ENCODE results near the gene COCH.
"Not testable (repeated sequence)": the region's sequence is repeated elsewhere in the genome, so short reads cannot be mapped to it uniquely, and the experiment has no call there.

Gene COCH

DNA sequence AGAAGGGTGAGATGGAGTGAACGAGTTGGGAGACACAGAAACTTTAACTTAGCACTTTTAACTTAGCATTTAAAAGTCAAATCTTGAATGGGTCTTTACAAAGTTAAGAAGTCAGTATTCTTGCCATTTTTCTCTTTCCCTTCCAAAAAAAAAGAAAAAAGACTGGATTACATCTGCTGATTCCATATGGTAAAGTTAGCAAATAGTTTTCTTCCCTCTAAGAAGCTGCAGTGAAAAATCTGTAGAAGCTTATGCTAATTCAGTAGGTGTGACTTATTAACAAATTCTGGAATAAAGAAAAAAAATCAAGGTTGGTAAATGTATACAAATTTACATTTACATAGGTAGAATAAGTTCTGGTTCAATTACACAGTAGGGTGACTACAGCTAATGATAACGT lies 50.9 kb downstream of the COCH start:
- DNase-seq (ENCODE audit: low read depth, low spot score), result no peak

DNA sequence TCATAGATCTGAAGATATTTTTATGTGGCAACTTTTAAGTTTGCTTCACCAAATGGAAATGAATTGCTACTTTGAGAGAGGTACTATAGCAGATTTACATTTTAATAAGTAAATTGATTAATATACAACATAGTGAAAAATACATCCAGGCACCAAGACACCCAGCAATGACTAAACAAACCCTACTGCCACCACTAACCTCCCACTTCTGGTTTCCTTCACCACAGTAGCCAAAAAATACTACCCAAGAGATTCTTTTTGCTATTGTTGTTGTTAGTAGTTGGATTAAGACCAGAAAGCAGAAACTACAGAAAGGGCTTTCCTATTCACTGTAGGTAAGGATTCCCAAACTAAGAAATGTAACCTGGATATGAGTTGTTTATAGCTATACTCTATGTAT lies 54.1 kb downstream of the COCH start:
- DNase-seq (ENCODE audit: low read depth, low spot score), result peak; percentile 42

DNA sequence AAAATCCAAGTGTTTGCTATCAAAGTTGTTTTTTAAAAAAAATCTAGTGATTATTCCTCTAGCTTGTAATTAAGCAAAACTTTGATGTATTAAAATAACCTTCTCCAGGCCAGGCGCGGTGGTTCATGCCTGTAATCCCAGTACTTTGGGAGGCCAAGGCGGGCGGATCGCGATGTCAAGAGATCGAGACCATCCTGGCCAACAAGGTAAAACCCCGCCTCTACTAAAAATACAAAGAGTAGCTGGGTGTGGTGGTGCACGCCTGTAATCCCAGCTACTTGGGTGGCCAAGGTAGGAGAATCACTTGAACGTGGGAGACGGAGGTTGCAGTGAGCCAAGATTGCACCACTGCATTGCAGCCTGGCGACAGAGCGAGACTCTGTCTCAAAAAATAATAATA lies 59.6 kb downstream of the COCH start:
- not testable (repeated sequence) for DNase-seq (ENCODE audit: low read depth, low spot score)

GRCh38 chr14:30935445-30935844 lies 61.1 kb downstream of the COCH start:
- DNase-seq (ENCODE audit: low read depth, low spot score), result no peak

GRCh38 chr14:30938617-30939016 lies 64.3 kb downstream of the COCH start:
- DNase-seq (ENCODE audit: low read depth, low spot score), result no peak

Measured in astrocyte of the hippocampus (primary cell).